ENCODE measurements around the gene STIMATE. TPM values are rescaled to one million over a fixed set of nuclear protein-coding genes. Genes with fewer than 3 reads are reported as not detected.

Gene STIMATE
- total and polyA plus RNA-seq, 4 donors: 14.0 to 24.4 (median 20.9) TPM

DNA sequence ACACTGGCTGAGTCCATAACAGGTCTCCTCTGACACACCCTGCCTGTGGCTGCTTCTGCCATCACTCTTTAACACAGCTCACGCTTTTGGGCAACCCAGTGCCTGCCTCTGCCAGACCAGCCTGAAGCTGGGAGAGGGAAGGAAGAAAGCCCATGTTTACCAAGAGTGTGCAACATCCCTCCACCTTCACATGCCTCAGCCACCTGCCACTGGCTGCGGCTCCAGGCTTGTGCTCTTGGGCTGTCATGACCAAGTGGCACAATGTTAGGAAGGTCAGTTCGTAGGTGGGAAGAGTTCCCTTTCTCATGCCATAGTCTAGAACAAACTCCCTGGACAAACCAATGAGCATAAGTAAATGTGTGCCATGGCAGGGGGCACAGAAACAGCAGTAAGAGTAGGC, 20.3 kb downstream of the STIMATE start (continued):
- TF ChIP-seq, protein P1, sequence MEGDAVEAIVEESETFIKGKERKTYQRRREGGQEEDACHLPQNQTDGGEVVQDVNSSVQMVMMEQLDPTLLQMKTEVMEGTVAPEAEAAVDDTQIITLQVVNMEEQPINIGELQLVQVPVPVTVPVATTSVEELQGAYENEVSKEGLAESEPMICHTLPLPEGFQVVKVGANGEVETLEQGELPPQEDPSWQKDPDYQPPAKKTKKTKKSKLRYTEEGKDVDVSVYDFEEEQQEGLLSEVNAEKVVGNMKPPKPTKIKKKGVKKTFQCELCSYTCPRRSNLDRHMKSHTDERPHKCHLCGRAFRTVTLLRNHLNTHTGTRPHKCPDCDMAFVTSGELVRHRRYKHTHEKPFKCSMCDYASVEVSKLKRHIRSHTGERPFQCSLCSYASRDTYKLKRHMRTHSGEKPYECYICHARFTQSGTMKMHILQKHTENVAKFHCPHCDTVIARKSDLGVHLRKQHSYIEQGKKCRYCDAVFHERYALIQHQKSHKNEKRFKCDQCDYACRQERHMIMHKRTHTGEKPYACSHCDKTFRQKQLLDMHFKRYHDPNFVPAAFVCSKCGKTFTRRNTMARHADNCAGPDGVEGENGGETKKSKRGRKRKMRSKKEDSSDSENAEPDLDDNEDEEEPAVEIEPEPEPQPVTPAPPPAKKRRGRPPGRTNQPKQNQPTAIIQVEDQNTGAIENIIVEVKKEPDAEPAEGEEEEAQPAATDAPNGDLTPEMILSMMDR (IDR thresholded peaks at IDR 0.05; ENCODE audit: low read depth, low read length, missing input control): no peak

GRCh38 chr3:52874864-52875587, 22.3 kb downstream of the STIMATE start:
- H3K4me1 ChIP-seq (ENCODE audit: control insufficient read depth in 4 of 4, insufficient read depth in 4 of 4, low read length in 3 of 4): peaks cover 0 to 8% (median 1%) of the 10 kb centered on the region in 4 donors
- H3K9me3 ChIP-seq (ENCODE audit: control insufficient read depth in 4 of 4, low read length in 3 of 4): no peaks in the 10 kb centered on the region
- no peak overlapping the region for H3K4me3 ChIP-seq (ENCODE audit: low read depth in 1 of 3, low read length in 3 of 3)
- H3K27me3 ChIP-seq (ENCODE audit: control insufficient read depth in 4 of 4, insufficient read depth in 4 of 4, low read length in 3 of 4): no peaks in the 10 kb centered on the region
- H3K36me3 ChIP-seq (ENCODE audit: control insufficient read depth in 4 of 4, insufficient read depth in 3 of 4, low read depth in 1 of 4, low read length in 3 of 4): peaks cover 0 to 3% (median 0%) of the 10 kb centered on the region in 4 donors
- H3K9ac ChIP-seq (ENCODE audit: low read depth in 1 of 2, low read length in 2 of 2): no peak overlapping the region
- DNase-seq (ENCODE audit: low spot score): no peak
- TF ChIP-seq RAD21 (IDR thresholded peaks at IDR 0.05) (no peak), HNF4A (conservative IDR thresholded peaks at IDR 0.05) (no peak), EGR1 (IDR thresholded peaks at IDR 0.05; ENCODE audit: low read depth in 2 of 2) (no peak), FOXA1 (IDR thresholded peaks at IDR 0.05) (no peak), HNF4G (IDR thresholded peaks at IDR 0.05) (no peak), RXRA (IDR thresholded peaks at IDR 0.05) (no peak), ZBTB33 (IDR thresholded peaks at IDR 0.05) (no peak), SP1 (IDR thresholded peaks at IDR 0.05) (no peak), NR2F2 (IDR thresholded peaks at IDR 0.05) (no peak), TAF1 (conservative IDR thresholded peaks at IDR 0.05) (no peak), FOXA2 (IDR thresholded peaks at IDR 0.05) (no peak), JUND (IDR thresholded peaks at IDR 0.05) (no peak), YY1 (IDR thresholded peaks at IDR 0.05) (no peak)
- TF ChIP-seq, protein P2, sequence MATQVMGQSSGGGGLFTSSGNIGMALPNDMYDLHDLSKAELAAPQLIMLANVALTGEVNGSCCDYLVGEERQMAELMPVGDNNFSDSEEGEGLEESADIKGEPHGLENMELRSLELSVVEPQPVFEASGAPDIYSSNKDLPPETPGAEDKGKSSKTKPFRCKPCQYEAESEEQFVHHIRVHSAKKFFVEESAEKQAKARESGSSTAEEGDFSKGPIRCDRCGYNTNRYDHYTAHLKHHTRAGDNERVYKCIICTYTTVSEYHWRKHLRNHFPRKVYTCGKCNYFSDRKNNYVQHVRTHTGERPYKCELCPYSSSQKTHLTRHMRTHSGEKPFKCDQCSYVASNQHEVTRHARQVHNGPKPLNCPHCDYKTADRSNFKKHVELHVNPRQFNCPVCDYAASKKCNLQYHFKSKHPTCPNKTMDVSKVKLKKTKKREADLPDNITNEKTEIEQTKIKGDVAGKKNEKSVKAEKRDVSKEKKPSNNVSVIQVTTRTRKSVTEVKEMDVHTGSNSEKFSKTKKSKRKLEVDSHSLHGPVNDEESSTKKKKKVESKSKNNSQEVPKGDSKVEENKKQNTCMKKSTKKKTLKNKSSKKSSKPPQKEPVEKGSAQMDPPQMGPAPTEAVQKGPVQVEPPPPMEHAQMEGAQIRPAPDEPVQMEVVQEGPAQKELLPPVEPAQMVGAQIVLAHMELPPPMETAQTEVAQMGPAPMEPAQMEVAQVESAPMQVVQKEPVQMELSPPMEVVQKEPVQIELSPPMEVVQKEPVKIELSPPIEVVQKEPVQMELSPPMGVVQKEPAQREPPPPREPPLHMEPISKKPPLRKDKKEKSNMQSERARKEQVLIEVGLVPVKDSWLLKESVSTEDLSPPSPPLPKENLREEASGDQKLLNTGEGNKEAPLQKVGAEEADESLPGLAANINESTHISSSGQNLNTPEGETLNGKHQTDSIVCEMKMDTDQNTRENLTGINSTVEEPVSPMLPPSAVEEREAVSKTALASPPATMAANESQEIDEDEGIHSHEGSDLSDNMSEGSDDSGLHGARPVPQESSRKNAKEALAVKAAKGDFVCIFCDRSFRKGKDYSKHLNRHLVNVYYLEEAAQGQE (IDR thresholded peaks at IDR 0.05): no peak
- TF ChIP-seq, protein P1 (IDR thresholded peaks at IDR 0.05; ENCODE audit: low read depth, low read length, missing input control): no peak
- TF ChIP-seq, protein P3, sequence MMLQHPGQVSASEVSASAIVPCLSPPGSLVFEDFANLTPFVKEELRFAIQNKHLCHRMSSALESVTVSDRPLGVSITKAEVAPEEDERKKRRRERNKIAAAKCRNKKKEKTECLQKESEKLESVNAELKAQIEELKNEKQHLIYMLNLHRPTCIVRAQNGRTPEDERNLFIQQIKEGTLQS (IDR thresholded peaks at IDR 0.05): no peak
- TF ChIP-seq, protein P4, sequence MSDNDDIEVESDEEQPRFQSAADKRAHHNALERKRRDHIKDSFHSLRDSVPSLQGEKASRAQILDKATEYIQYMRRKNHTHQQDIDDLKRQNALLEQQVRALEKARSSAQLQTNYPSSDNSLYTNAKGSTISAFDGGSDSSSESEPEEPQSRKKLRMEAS (IDR thresholded peaks at IDR 0.05): no peak
- WGBS: 89% methylated on average over 9 of the region's 9 CpGs
- H3K27ac ChIP-seq (ENCODE audit: low read depth in 1 of 2, low read length in 2 of 2): no peak overlapping the region
